Hepatocyte (in vitro differentiated cells): ENCODE measurements around the gene KSR2. TPM values are rescaled to one million over a fixed set of nuclear protein-coding genes. Genes with fewer than 3 reads are reported as not detected.

ENCODE experiments used
- DNase-seq: peaks from one replicate; pipeline ENCODE4 v3.0.0-alpha.2; 2016; ENCODE audit warnings: low spot score
- H2AFZ ChIP-seq: fragments of 200-600 bp; sonication (generic); 2 replicates; pipeline ENCODE4 v1.6.0; 2016; ENCODE audit warnings: antibody characterized with exemption, mild to moderate bottlenecking
- H3K27ac ChIP-seq: fragments of 200-600 bp; sonication (generic); 2 replicates; pipeline ENCODE4 v1.5.1; 2016; ENCODE audit warnings: mild to moderate bottlenecking
- H3K27me3 ChIP-seq: fragments of 200-600 bp; sonication (generic); 2 replicates; pipeline ENCODE4 v1.6.1; 2016
- H3K36me3 ChIP-seq: fragments of 200-600 bp; sonication (generic); replicated peaks from 2 replicates; pipeline ENCODE4 v1.5.1; 2016; ENCODE audit warnings: low read depth; ENCODE audit not compliant: insufficient read depth
- H3K4me1 ChIP-seq: fragments of 200-600 bp; sonication (generic); 2 replicates; pipeline ENCODE4 v1.5.1; 2016; ENCODE audit warnings: mild to moderate bottlenecking, moderate library complexity; ENCODE audit not compliant: insufficient read depth
- H3K4me2 ChIP-seq: fragments of 200-600 bp; sonication (generic); 2 replicates; pipeline ENCODE4 v1.6.0; 2016
- H3K4me3 ChIP-seq: fragments of 200-600 bp; sonication (generic); 2 replicates; pipeline ENCODE4 v1.5.1; 2016; ENCODE audit warnings: mild to moderate bottlenecking
- H3K79me2 ChIP-seq: fragments of 200-600 bp; sonication (generic); 2 replicates; pipeline ENCODE4 v1.6.0; 2017; ENCODE audit warnings: mild to moderate bottlenecking
- H3K9me2 ChIP-seq: fragments of 200-600 bp; sonication (generic); replicated peaks from 2 replicates; pipeline ENCODE4 v1.6.0; 2017; ENCODE audit warnings: mild to moderate bottlenecking; ENCODE audit not compliant: insufficient read depth
- H3K9me3 ChIP-seq: fragments of 200-600 bp; sonication (generic); 2 replicates; pipeline ENCODE4 v1.5.1; 2016; ENCODE audit warnings: low read depth, mild to moderate bottlenecking
- H4K20me1 ChIP-seq: fragments of 200-600 bp; sonication (generic); 2 replicates; pipeline ENCODE4 v1.6.0; 2016; ENCODE audit warnings: mild to moderate bottlenecking; ENCODE audit not compliant: insufficient read depth, poor library complexity, severe bottlenecking
- CTCF ChIP-seq: fragments of 200-600 bp; sonication (generic); IDR thresholded peaks from 2 replicates; pipeline ENCODE4 v1.5.1; 2016; ENCODE audit warnings: antibody characterized with exemption, mild to moderate bottlenecking; ENCODE audit not compliant: poor library complexity
- EZH2 ChIP-seq: fragments of 200-600 bp; sonication (generic); IDR thresholded peaks from 2 replicates; pipeline ENCODE4 v1.6.1; 2016; ENCODE audit warnings: antibody characterized with exemption, mild to moderate bottlenecking, borderline replicate concordance
- EZH2phosphoT487 ChIP-seq: fragments of 200-600 bp; sonication (generic); IDR thresholded peaks from one replicate; pipeline ENCODE4 v1.6.1; 2018; ENCODE audit warnings: antibody characterized with exemption, mild to moderate bottlenecking, low read depth, moderate library complexity; ENCODE audit not compliant: unreplicated experiment, severe bottlenecking
- WGBS: methylation state at CpG from one replicate; pipeline ENCODE4 v1.1.6; 2016; ENCODE audit warnings: low lambda C conversion rate; ENCODE audit errors: missing lambda C conversion rate; 5-methylcytosine and 5-hydroxymethylcytosine counted together
- polyA plus RNA-seq: library from polyadenylated mRNA; unstranded; fragments of >200 nt; fragmentation: Nextera tagmentation; extraction: Ambion mirVana; gene quantifications from 2 replicates; pipeline ENCODE4 v1.2.1, GENCODE V29; 2016
- total RNA-seq: library from RNA; depleted of rRNA; stranded (reverse); fragments of >200 nt; gene quantifications from 2 replicates; pipeline ENCODE4 v1.2.3, GENCODE V29; 2014

KSR2 gene
- total and polyA plus RNA-seq, 2 experiments from 2014 or later: 0.37 to 0.46 TPM

GRCh38 chr12:117688446-117688845 lies 280.3 kb downstream of the KSR2 start:
- Histone ChIP-seq H3K4me2 (no peak overlapping the region), H3K9me3 (no peaks in the 10 kb centered on the region), H4K20me1 (no peaks in the 10 kb centered on the region), H3K9me2 (no peaks in the 10 kb centered on the region), H3K27me3 (no peaks in the 10 kb centered on the region), H3K27ac (no peak overlapping the region), H3K36me3 (no peaks in the 10 kb centered on the region), H2AFZ (no peak overlapping the region), H3K4me1 (peaks cover 13% of the 10 kb centered on the region), H3K79me2 (no peaks in the 10 kb centered on the region), H3K4me3 (no peak overlapping the region)
- 99% methylated on average over 5 of the region's 5 CpGs for WGBS
- TF ChIP-seq EZH2 (no peak), CTCF (no peak), EZH2phosphoT487 (no peak)
- no peak for DNase-seq

GRCh38 chr12:117686911-117687377 lies 281.8 kb downstream of the KSR2 start:
- H2AFZ ChIP-seq: no peak overlapping the region
- peak overlapping the region; percentile 96 for H3K27ac ChIP-seq

GRCh38 chr12:117686210-117686609 lies 282.6 kb downstream of the KSR2 start:
- no peak for DNase-seq
- Histone ChIP-seq H4K20me1 (no peaks in the 10 kb centered on the region), H3K4me1 (peaks cover 13% of the 10 kb centered on the region), H3K4me2 (no peak overlapping the region), H3K79me2 (no peaks in the 10 kb centered on the region), H3K36me3 (no peaks in the 10 kb centered on the region), H3K9me3 (no peaks in the 10 kb centered on the region), H3K27me3 (no peaks in the 10 kb centered on the region), H3K4me3 (no peak overlapping the region), H3K27ac (peak overlapping the region; percentile 96), H2AFZ (no peak overlapping the region), H3K9me2 (no peaks in the 10 kb centered on the region)
- TF ChIP-seq CTCF (no peak), EZH2 (no peak), EZH2phosphoT487 (no peak)
- 91% methylated on average over 1 of the region's 1 CpG for WGBS

More at GRCh38 chr12:117686911-117687377, 281.8 kb downstream of the KSR2 start:
- Histone ChIP-seq H3K4me3 (no peak overlapping the region), H3K9me2 (no peaks in the 10 kb centered on the region), H3K4me2 (peak overlapping the region; percentile 2), H3K36me3 (no peaks in the 10 kb centered on the region), H3K4me1 (peaks cover 13% of the 10 kb centered on the region), H3K79me2 (no peaks in the 10 kb centered on the region), H3K27me3 (no peaks in the 10 kb centered on the region), H4K20me1 (no peaks in the 10 kb centered on the region), H3K9me3 (no peaks in the 10 kb centered on the region)
- TF ChIP-seq CTCF (no peak), EZH2 (no peak), EZH2phosphoT487 (no peak)
- WGBS: 36% methylated on average over 8 of the region's 8 CpGs
- peak; percentile 36 for DNase-seq
